GM13977 (cell line): ENCODE results near the gene LGMN.

Source experiments
- DNase-seq: peaks from one replicate; pipeline ENCODE4 v3.0.0; 2012; ENCODE audit warnings: low spot score
- CTCF ChIP-seq: IDR thresholded peaks from 2 replicates; pipeline ENCODE4 v1.5.1; 2012; ENCODE audit warnings: mild to moderate bottlenecking, control low read depth; ENCODE audit not compliant: insufficient read depth; ENCODE audit errors: extremely low read depth, missing control alignments
- in situ Hi-C: fragments of 300-500 bp; cut with MboI; formaldehyde crosslinking; loops from one replicate; pipeline ENCODE4 v1.12.0; 2022; ENCODE audit warnings: low sequenced_read_pairs, low pct_unique_long_range_greater_than_20kb, mixed read lengths, inconsistent platforms; ENCODE audit not compliant: unreplicated experiment

The LGMN gene

GRCh38 chr14:92748259-92749016 is at the start of gene LGMN:
TSS of gene LGMN (minus strand) at chr14:92748627. CDS start at chr14:92732786, 15,841 bp downstream.
- TF ChIP-seq CTCF, result no peak
- in situ Hi-C loops, result no loop called here
- peak; percentile 90 for DNase-seq

- TF ChIP-seq CTCF, result no peak
- in situ Hi-C loops, result loop anchor here (25.0 kb wide), 1 partner anchor 208 kb away; no protein-coding TSS in a partner anchor
- DNase-seq, result no peak
Measured at GRCh38 chr14:92794961-92795360, 46.5 kb upstream of the LGMN start.

- no peak for TF ChIP-seq CTCF
- in situ Hi-C loops, result loop anchor here (25.0 kb wide), 1 partner anchor 207 kb away; no protein-coding TSS in a partner anchor
- DNase-seq, result no peak
Measured at GRCh38 chr14:92794547-92794941, 46.1 kb upstream of the LGMN start.

- in situ Hi-C loops, result loop anchor here (25.0 kb wide), 1 partner anchor 207 kb away; no protein-coding TSS in a partner anchor
- TF ChIP-seq CTCF, result no peak
- peak; percentile 95 for DNase-seq
Measured at GRCh38 chr14:92793709-92794546, 45.5 kb upstream of the LGMN start, which contains the start of gene GOLGA5. TSS of gene GOLGA5 (plus strand) at chr14:92794305. CDS start at chr14:92797438, 3,133 bp downstream.

GRCh38 chr14:92792885-92793284 is 44.5 kb upstream of the LGMN start:
- no peak for TF ChIP-seq CTCF
- in situ Hi-C loops, result loop anchor here (25.0 kb wide), 1 partner anchor 206 kb away; no protein-coding TSS in a partner anchor
- DNase-seq, result no peak

GRCh38 chr14:92789457-92790089 is 41.1 kb upstream of the LGMN start:
- TF ChIP-seq CTCF, result no peak
- in situ Hi-C loops, result loop anchor here (25.0 kb wide), 1 partner anchor 202 kb away; no protein-coding TSS in a partner anchor
- DNase-seq, result no peak
